Ecto neural progenitor cell (in vitro differentiated cells): ENCODE measurements around the gene SHH.

ENCODE experiments used
- DNase-seq: peaks from one replicate; pipeline ENCODE4 v3.0.0-alpha.2; 2018; ENCODE audit warnings: low spot score

Gene SHH

GRCh38 chr7:155764438-155764793 is 47.8 kb downstream of the SHH start:
- DNase-seq, result no peak

GRCh38 chr7:155763691-155764437 is 48.4 kb downstream of the SHH start:
- no peak for DNase-seq

- no peak for DNase-seq
Observed at GRCh38 chr7:155763122-155763521, 49.1 kb downstream of the SHH start.

DNA sequence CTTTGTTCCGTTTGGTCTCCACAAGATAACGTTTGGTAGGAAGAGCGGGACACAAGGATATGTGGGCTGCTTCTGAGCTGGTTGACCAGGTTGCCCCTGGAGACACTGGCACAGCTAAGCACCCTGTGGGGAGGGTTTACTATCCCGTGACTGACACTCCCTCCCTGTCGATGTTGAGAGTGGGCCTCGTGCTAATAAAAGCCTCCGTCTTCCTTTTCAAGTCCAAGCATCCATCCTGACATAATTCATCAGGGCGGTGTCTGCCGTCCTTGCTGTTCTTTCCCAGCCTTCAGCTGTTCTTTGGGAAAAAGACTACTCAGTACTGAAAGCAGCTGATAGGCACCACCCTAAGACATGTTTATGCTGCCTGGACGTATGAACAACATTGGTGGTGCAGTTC is 49.6 kb downstream of the SHH start:
- no peak for DNase-seq

- no peak for DNase-seq
Observed at GRCh38 chr7:155762036-155762435, 50.2 kb downstream of the SHH start.

- no peak for DNase-seq
Observed at GRCh38 chr7:155761162-155761561, 51.1 kb downstream of the SHH start.

GRCh38 chr7:155759740-155760430 is 52.4 kb downstream of the SHH start:
- DNase-seq, result no peak

DNA sequence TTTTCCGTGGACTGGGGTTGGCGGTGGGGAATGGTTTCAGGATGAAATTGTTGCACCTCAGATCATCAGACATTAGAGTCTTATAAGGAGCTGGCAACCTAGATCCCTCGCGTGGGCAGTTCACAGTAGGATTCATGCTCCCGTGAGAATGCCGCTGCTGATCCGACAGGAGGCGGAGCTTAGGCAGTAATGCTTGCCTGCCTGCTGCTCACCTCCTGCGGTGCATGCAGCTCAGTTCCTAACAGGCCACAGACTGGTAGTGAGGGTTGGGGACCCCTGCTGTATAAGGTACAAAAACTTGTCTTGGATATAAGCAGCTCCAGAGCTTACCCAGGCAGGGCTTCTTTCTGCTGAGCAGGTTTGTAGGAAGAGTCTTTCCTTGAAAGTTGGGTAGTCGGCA is 53.9 kb downstream of the SHH start:
- no peak for DNase-seq

DNA sequence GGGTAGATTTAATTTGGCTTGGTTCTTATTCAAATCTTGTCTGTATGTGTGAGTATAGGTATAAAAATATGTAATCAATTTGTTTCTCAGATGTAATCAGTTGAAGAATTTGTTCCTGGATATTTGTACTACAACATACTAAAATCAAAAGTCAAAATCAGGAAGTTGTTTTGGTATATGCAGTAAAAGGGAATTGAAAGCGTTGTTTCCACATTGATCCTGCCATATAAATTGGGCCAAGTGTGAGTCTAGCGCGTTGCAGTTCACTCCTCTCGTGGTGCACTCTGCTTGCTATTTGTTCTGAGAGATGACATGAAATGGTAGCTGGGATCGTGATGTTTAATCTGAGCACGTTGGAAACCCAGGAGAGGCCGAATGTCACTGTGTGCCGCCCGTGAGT is 55.9 kb downstream of the SHH start:
- no peak for DNase-seq

DNA sequence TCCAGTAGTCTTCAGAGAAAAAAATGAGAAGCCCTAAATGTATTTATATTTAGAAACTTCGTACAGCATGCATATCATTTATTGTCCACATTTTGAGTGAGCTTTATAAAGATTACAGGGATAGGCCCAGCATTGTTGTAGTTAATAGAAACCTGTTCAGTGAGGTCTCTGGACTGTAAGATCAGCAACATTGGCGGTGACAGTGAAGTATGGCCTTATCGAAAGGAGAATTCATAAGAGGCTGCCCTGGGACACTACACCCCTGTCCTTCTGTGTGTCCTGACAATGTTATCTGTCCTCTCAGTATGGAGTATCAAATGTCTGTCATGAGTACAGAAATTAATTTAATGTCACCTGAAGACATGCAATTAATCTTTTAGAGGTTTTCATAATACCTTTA is 57.2 kb downstream of the SHH start:
- DNase-seq, result no peak

DNA sequence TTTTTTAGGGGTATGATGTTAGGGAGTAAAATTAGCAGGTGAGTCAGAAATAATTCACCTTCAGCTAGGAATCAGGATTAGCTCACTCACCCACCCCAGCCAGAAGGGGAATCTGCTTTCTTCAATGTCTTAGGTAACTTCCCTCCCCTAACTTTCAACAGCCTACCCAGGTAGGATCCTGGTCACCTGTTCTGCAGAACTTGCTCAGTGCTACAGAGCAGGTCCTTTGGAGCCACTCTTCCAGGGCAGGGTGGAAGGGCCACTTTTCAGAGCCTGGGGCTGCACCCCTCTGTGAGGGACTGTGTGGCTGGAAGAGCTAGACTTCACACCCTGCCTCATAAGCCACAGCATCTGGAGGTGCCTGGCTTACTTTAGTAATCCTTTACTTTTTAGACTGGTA is 58.1 kb downstream of the SHH start:
- no peak for DNase-seq

- no peak for DNase-seq
Observed at GRCh38 chr7:155753446-155753965, 58.8 kb downstream of the SHH start.

- no peak for DNase-seq
Observed at GRCh38 chr7:155752756-155753445, 59.4 kb downstream of the SHH start.

DNA sequence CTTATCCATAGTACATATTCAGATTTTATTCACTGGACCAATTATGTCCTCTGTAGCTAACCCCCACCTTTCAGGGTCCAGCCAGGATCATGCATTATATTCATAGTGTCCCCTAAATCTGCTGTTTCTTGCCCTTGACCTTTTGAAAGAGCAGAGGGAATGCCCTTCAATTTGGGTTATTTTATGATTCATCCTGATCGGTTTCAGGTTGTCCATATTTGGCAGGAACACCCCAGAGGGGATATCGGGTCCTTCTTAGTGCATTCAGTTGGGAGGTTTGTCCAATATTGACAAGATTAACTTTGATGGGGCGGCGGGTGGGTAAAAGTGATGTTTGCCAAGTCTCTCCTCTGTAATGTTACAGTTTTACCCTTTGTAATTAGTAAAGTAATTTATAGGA is 60.9 kb downstream of the SHH start:
- no peak for DNase-seq

DNA sequence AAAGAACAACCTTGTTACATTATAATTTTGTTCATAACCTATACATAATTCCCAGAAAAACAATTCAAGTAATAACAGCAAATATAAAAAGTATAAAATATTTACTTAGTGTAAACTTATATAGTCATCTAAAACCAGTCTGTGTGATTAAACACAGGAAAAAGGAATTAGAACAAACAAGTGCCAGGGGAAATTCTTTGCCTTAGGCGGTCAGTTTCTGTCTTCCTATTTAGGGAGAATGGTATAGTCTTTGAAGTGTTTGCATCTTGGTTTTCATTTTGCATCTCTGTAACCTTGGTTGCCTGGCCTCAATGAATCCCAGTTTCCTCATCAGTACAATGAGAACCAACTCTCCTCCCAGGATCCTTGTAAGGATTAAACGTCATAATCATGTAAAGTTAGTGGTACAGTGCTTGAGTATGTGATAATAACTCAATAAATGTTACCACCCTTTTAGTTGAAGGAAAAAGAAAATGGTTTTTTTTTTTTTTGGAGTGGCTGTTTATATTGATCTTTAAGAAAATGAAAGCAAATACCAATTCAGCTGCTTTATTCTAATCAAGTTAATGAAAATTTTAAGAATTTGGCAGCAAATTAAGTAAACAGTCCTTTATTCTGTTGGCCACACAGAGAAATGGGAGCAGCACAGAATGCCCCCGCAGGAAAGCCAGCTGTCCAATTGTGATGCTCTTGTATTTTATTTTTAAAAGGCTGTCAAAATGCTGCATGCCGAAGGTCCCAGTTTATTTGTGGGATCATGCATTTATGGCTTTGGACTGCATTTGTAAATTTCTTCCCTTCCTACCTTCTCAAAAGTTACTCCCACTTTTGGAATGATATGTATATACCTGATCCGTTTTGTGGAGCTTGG is 61.8 kb downstream of the SHH start:
- no peak for DNase-seq
